CD14-positive monocyte (primary cell): ENCODE measurements around the gene WFDC12. TPM values are rescaled to one million over a fixed set of nuclear protein-coding genes. Genes with fewer than 3 reads are reported as not detected.

Experiments used
- DNase-seq, 3 donors: peaks; one replicate each; pipeline ENCODE4 v3.0.0-alpha.2; 2011 to 2022
- H2AFZ ChIP-seq: 2 replicates; pipeline ENCODE4 v1.6.0; 2012; ENCODE audit warnings: mild to moderate bottlenecking, low read depth, low read length, inconsistent platforms; ENCODE audit not compliant: insufficient read depth, poor library complexity, severe bottlenecking
- H3K27ac ChIP-seq, 2 donors: 1 replicate in 1 of 2; 2 replicates in 1 of 2; pipeline ENCODE4 v1.5.1; 2012 to 2013; ENCODE audit warnings: low read length in 2 of 2, control low read depth in 1 of 2, inconsistent platforms in 1 of 2, low read depth in 1 of 2, mild to moderate bottlenecking in 1 of 2
- H3K27me3 ChIP-seq, 2 donors: one replicate each; pipeline versions ENCODE4 v1.6.0 to v1.6.1; 2011 to 2013; ENCODE audit warnings: low read length in 2 of 2; ENCODE audit not compliant: control insufficient read depth in 2 of 2, insufficient read depth in 2 of 2
- H3K36me3 ChIP-seq, 2 donors: replicated peaks in 1 of 2; 1 replicate in 1 of 2; 2 replicates in 1 of 2; pipeline versions ENCODE4 v1.5.1 to v1.6.1; 2012 to 2013; ENCODE audit warnings: low read length in 2 of 2, control low read depth in 1 of 2, inconsistent platforms in 1 of 2, mild to moderate bottlenecking in 1 of 2; ENCODE audit not compliant: insufficient read depth in 2 of 2, control insufficient read depth in 1 of 2
- H3K4me1 ChIP-seq, 2 donors: 1 replicate in 1 of 2; 2 replicates in 1 of 2; pipeline versions ENCODE4 v1.5.1 to v1.6.1; 2012 to 2013; ENCODE audit warnings: low read length in 2 of 2, control low read depth in 1 of 2, inconsistent platforms in 1 of 2, mild to moderate bottlenecking in 1 of 2, moderate library complexity in 1 of 2; ENCODE audit not compliant: insufficient read depth in 2 of 2, control insufficient read depth in 1 of 2
- H3K4me2 ChIP-seq: replicated peaks from 2 replicates; pipeline ENCODE3; 2012; ENCODE audit warnings: low read length, moderate library complexity, mild to moderate bottlenecking; ENCODE audit not compliant: poor library complexity, severe bottlenecking; ENCODE audit errors: extremely low read depth
- H3K4me3 ChIP-seq, 3 experiments: fragments of 200-600 bp in 1 of 3; sonication (generic) in 1 of 3; replicated peaks in 1 of 3; 1 replicate in 2 of 3; 2 replicates in 1 of 3; pipeline ENCODE4 v1.5.1; 2011 to 2013; ENCODE audit warnings: low read length in 3 of 3, mild to moderate bottlenecking in 3 of 3, control low read depth in 2 of 3, low read depth in 2 of 3, inconsistent platforms in 1 of 3, moderate library complexity in 1 of 3
- H3K79me2 ChIP-seq: 2 replicates; pipeline ENCODE4 v1.6.0; 2012; ENCODE audit warnings: mild to moderate bottlenecking, control low read depth, inconsistent platforms, low read length, moderate library complexity; ENCODE audit not compliant: insufficient read depth
- H3K9ac ChIP-seq: 2 replicates; pipeline ENCODE4 v1.6.0; 2017; ENCODE audit warnings: low read length, mild to moderate bottlenecking; ENCODE audit not compliant: insufficient read depth, poor library complexity, severe bottlenecking
- H3K9me3 ChIP-seq, 2 donors: replicated peaks in 1 of 2; 1 replicate in 1 of 2; 2 replicates in 1 of 2; pipeline versions ENCODE4 v1.5.1 to v1.6.1; 2012 to 2013; ENCODE audit warnings: low read length in 2 of 2, control low read depth in 1 of 2; ENCODE audit not compliant: control insufficient read depth in 1 of 2, insufficient read depth in 1 of 2
- H4K20me1 ChIP-seq: 2 replicates; pipeline ENCODE4 v1.6.0; 2012; ENCODE audit warnings: mild to moderate bottlenecking, low read length, control low read depth, moderate library complexity; ENCODE audit not compliant: insufficient read depth
- H3K27ac Mint-ChIP-seq, 7 donors: one replicate each; pipeline ENCODE4 v1.8.0; 2020; ENCODE audit warnings: mild to moderate bottlenecking in 7 of 7, mixed read lengths in 7 of 7, moderate library complexity in 6 of 7, inconsistent platforms in 2 of 7
- H3K27me3 Mint-ChIP-seq, 3 donors: one replicate each; pipeline ENCODE4 v1.8.0; 2021 to 2022; ENCODE audit warnings: low read depth in 3 of 3, mild to moderate bottlenecking in 3 of 3, mixed read lengths in 3 of 3, moderate library complexity in 3 of 3, inconsistent platforms in 1 of 3
- H3K36me3 Mint-ChIP-seq, 2 donors: one replicate each; pipeline ENCODE4 v1.8.0; 2020; ENCODE audit warnings: mixed read lengths in 2 of 2, inconsistent platforms in 1 of 2, mild to moderate bottlenecking in 1 of 2
- H3K4me1 Mint-ChIP-seq: one replicate; pipeline ENCODE4 v1.8.0; 2020; ENCODE audit warnings: mild to moderate bottlenecking, mixed read lengths
- H3K4me3 Mint-ChIP-seq, 2 donors: one replicate each; pipeline ENCODE4 v1.8.0; 2020; ENCODE audit warnings: mild to moderate bottlenecking in 2 of 2, mixed read lengths in 2 of 2, moderate library complexity in 1 of 2
- H3K9me3 Mint-ChIP-seq, 7 donors: one replicate each; pipeline ENCODE4 v1.8.0; 2020 to 2022; ENCODE audit warnings: mixed read lengths in 7 of 7, mild to moderate bottlenecking in 6 of 7, moderate library complexity in 6 of 7, inconsistent platforms in 2 of 7
- CTCF ChIP-seq: fragments of 200-600 bp; IDR thresholded peaks from one replicate; pipeline ENCODE4 v1.8.0; 2022; ENCODE audit warnings: antibody characterized with exemption, mild to moderate bottlenecking
- WGBS: methylation state at CpG from one replicate; pipeline ENCODE4 v1.1.5; 2013; ENCODE audit warnings: missing lambda C conversion rate; ENCODE audit not compliant: insufficient coverage; 5-methylcytosine and 5-hydroxymethylcytosine counted together
- intact Hi-C, 2 donors: fragments of 100-400 bp; cut with micrococcal nuclease; formaldehyde crosslinking; loops; one replicate each; pipeline versions ENCODE4 v1.15.0 to v1.15.1; 2023
- polyA plus RNA-seq, 3 donors: library from polyadenylated mRNA; depleted of rRNA in 1 of 3; unstranded in 2 of 3; stranded (reverse) in 1 of 3; fragments of 300-500 nt in 2 of 3; fragments of >200 nt in 1 of 3; fragmentation: Illumina TruSeq in 2 of 3; gene quantifications; 1 replicate in 2 of 3; 2 replicates in 1 of 3; pipeline ENCODE4 v1.2.3, GENCODE V29; 2012 to 2021

The WFDC12 gene
- polyA plus RNA-seq, 3 donors = not detected

- Histone ChIP-seq H4K20me1 (no peaks in the 10 kb centered on the region), H3K4me3 (no peak overlapping the region), H3K4me1 (no peaks in the 10 kb centered on the region), H3K9me3 (no peaks in the 10 kb centered on the region), H3K27ac (no peak overlapping the region), H3K36me3 (no peaks in the 10 kb centered on the region), H3K27me3 (peaks cover 5 to 7% of the 10 kb centered on the region in 2 donors), H3K4me2 (no peak overlapping the region), H3K79me2 (no peaks in the 10 kb centered on the region), H3K9ac (no peak overlapping the region), H2AFZ (no peak overlapping the region)
- Mint-ChIP-seq H3K9me3 (peaks cover 0 to 1% (median 0%) of the 10 kb centered on the region in 7 donors), H3K4me1 (no peaks in the 10 kb centered on the region), H3K4me3 (no peak overlapping the region), H3K36me3 (no peaks in the 10 kb centered on the region), H3K27me3 (peaks cover 13 to 37% (median 13%) of the 10 kb centered on the region in 3 donors), H3K27ac (no peak overlapping the region)
- no peak for DNase-seq
- WGBS = no CpG with 5 or more reads among the region's 2 CpGs
- no peak for TF ChIP-seq CTCF
- intact Hi-C loops = no loop called here
Measured at GRCh38 chr20:45119556-45120266, 4.6 kb downstream of the WFDC12 start.

GRCh38 chr20:45118028-45118427, 6.2 kb downstream of the WFDC12 start:
- no peaks in the 10 kb centered on the region for H3K9me3 Mint-ChIP-seq
- H3K27me3 Mint-ChIP-seq = peaks cover 13 to 31% (median 13%) of the 10 kb centered on the region in 3 donors
- Histone ChIP-seq H3K9ac (no peak overlapping the region), H3K4me2 (no peak overlapping the region), H3K36me3 (no peaks in the 10 kb centered on the region), H2AFZ (no peak overlapping the region), H3K9me3 (no peaks in the 10 kb centered on the region), H3K4me1 (no peaks in the 10 kb centered on the region), H3K4me3 (no peak overlapping the region), H3K79me2 (no peaks in the 10 kb centered on the region), H3K27ac (no peak overlapping the region), H3K27me3 (peaks cover 2 to 3% of the 10 kb centered on the region in 2 donors), H4K20me1 (no peaks in the 10 kb centered on the region)
- intact Hi-C loops = no loop called here
- H3K4me1 Mint-ChIP-seq = no peaks in the 10 kb centered on the region
- peak overlapping the region in 1 of 2 donors; percentile 28 for H3K4me3 Mint-ChIP-seq
- no peak for DNase-seq
- no peaks in the 10 kb centered on the region for H3K36me3 Mint-ChIP-seq
- TF ChIP-seq CTCF = no peak
- no CpG with 5 or more reads among the region's 2 CpGs for WGBS
- no peak overlapping the region for H3K27ac Mint-ChIP-seq
